GM21515 (cell line): ENCODE data around the gene B3GNT9.

Experiments
- ATAC-seq: cut with Tn5 transposase; IDR thresholded peaks from one replicate; pipeline ENCODE4 v1.9.1; 2021; ENCODE audit not compliant: unreplicated experiment

The B3GNT9 gene

GRCh38 chr16:67186550-67186950 lies 35.8 kb upstream of the B3GNT9 start:
- no peak for ATAC-seq

DNA sequence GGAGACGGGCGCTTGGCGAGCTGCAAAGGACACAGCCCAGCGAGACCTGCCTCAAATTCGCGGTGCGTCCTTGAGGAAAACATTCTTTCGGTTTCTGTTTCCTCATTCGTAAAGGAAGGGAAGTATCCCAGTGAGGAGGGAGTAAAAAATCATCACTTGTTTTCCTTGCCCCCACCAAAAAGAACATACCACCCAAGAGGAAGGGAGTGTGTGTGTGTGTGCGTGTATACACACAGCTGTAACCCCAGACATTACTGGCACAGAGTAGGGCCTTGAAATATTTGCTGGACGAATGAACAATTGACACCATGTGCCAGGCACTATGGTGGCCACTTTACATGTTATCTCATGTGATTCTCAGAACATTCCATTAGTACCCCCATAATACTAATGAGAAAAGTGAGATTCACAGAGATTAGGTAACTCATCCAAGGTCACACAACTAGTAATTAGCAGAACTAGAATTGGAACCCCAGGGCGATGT lies 34.9 kb upstream of the B3GNT9 start:
- no peak for ATAC-seq

DNA sequence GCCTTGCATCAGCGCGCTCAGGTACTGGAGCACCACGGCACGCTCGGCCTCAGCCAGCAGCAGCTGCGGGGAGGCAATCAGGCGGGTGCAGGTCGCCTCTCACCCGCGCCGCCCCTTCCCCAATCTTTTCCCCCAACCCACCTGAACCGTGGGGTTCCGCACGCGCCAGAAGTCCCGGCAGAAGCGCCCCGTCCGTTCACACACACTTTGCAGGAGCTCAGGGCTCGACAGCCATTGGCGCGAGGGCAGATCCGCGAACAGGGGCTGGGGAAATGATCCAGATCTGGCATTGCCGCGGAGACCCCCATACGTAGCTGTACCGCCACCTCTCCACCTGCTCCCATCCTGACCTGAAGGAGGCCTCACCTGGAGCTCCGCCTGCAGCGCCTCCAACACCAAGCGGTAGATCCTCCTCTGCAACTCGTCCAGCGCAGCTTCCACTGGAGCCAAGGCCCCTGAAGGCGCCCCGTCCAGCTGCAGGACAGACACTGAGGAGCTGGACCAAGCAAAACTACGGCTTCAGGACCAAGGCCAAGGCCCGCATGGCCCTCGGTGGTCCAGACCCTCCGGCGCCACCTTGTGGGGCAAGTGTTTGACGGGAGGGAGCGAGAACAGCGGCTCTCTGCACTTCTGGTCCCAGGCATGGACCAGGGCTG lies 34.3 kb upstream of the B3GNT9 start:
- ATAC-seq = no peak

DNA sequence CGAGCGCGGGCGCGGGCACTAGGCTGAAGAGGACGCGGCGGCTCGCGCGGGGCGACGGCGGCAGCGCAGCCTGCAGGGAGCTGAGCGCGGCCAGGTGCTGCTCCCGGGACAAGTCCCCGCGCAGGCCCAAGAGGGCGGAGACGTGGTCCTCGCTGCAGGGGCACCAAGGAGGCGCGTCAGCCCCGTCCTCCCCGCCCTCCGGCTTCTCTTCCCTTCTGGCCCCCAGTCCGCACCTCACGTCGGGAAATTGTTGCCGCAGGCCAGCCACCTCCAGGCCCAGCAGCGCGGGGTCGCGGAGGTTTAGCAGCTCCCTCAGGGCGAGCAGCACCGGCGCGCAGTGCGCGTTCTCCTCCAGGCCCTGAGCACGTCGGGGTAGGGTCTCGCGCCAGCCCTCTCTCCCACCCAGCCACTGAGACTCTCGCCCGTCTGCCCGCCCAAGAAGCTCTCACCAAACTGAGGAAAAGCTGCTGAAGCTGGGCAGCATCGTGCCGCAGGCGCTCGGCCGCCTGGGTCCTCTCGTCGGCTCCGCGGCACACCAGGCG lies 33.7 kb upstream of the B3GNT9 start:
- ATAC-seq = peak; percentile 12

- ATAC-seq = peak; percentile 91
Measured at GRCh38 chr16:67183627-67184452, 33.0 kb upstream of the B3GNT9 start, which contains the start of gene MATCAP1. Gene MATCAP1, minus strand, starts transcription at chr16:67183963. Its CDS starts 3,353 bp downstream, at chr16:67180610.

- no peak for ATAC-seq
Measured at GRCh38 chr16:67183284-67183626, 32.5 kb upstream of the B3GNT9 start.

GRCh38 chr16:67182288-67182687 lies 31.5 kb upstream of the B3GNT9 start:
- ATAC-seq = no peak

DNA sequence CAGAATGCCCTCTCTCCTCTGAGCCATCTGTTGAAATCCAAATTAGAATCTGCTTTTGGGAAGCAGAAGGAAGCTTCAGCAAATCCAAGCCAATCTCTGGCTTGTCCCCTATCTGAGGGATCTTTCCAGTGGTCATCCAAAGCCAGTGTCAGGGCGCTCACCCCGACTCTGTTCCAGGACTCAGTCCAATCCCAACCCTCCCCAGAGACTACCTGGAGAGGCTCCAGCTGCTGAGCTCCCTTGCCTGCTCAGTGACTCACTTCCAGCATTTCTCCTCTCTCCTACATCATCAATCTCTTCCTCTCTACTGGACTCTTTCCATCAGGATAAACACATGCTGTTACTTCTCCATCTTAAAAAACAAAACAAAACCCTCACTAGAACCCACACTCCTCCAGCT lies 30.5 kb upstream of the B3GNT9 start:
- ATAC-seq = no peak

GRCh38 chr16:67180166-67180565 lies 29.4 kb upstream of the B3GNT9 start:
- ATAC-seq = no peak

- no peak for ATAC-seq
Measured at GRCh38 chr16:67179421-67180080, 28.8 kb upstream of the B3GNT9 start.

DNA sequence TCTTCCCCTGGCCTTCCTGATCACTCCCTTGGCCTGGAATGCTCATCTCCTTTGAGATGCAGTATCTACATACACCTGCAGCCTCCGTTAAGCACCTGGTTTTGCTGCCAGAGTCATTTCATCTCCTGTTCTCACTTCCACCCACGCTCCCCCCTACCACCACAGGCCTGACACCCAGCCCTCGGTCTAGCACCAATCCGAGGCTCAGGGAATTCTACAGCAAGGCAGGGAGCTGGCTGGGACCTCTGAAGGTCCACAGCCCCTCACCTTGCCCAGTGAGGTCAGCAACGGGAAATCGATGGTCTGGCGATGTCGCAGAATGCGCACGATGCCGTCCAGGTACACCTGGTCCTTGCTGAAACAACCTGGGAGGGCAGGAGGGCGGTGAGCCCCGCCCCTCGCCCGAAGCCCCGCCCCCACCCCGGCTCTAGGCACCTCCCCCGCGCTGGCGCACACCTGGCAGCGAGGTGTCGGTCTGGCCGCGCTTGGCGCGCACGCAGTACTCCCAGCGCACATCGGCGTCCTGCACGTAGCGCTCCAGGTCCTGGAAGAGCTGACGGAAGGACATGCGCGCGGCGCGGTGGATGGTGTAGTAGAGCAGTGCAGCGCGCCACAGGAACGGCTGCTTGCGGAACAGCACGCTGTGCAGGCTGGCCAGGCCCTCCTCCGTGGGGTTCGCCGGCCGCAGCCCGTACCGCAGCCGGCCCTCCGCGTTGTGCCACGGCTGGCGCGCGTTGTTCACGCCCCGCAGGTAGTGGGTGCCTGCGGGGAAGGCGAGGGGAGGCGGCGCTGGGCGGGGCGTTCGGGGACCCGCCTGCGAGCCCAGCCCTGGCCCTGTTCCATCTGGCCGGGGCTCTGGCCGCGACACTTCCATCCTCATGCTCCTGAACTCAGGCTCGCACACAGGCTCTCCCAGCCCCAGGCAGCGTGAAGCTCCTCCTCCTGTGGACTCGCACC lies 27.2 kb upstream of the B3GNT9 start:
- no peak for ATAC-seq

DNA sequence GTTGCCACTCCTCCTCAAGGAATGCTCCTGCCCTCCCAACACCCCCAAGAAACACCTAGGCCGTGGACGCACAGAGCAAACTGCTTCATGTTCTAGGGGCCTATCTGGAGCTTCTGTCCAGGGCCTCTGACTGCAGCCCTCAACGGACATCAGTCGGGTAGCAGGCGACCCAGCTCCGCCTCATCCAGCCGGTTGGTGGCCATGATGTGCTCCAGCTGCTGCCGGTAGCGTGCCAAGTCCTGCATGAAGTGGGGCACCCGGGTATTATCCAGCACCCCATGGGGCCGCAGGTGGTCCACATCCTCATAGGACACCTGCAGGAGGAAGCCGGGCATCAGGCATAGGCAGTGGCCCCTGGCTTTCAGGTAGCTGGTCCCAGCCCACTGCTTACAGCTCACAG lies 25.9 kb upstream of the B3GNT9 start:
- ATAC-seq = no peak

GRCh38 chr16:67174706-67175231 lies 24.0 kb upstream of the B3GNT9 start:
- ATAC-seq = no peak

DNA sequence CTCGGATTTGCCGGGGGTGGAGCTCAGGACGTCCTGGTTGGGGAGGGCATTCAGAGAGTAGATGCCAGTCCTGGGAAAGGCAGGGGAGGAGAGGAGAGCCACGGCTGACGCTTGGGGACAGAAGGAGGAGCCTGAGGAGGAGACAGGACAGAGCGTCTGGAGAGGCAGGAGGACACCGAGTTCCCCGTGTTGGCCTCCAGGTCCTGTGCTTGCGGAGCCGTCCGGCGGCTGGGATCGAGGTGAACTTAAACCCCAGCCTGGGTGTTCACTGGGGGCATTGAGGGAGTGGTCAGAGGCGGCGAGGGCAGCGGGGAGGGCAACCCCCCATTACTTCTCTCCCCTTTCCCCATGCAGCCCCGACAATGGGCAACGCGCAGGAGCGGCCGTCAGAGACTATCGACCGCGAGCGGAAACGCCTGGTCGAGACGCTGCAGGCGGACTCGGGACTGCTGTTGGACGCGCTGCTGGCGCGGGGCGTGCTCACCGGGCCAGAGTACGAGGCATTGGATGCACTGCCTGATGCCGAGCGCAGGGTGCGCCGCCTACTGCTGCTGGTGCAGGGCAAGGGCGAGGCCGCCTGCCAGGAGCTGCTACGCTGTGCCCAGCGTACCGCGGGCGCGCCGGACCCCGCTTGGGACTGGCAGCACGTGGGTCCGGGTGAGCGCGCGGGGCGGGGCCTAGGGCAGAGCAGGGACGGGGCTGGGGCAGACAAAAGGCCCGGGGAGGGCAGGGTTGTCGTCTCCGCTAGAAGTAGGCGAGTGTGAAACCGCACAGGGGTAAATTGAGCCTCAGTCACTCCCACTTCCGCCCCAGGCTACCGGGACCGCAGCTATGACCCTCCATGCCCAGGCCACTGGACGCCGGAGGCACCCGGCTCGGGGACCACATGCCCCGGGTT lies 23.3 kb upstream of the B3GNT9 start:
- no peak for ATAC-seq

GRCh38 chr16:67173323-67173722 lies 22.5 kb upstream of the B3GNT9 start:
- no peak for ATAC-seq

DNA sequence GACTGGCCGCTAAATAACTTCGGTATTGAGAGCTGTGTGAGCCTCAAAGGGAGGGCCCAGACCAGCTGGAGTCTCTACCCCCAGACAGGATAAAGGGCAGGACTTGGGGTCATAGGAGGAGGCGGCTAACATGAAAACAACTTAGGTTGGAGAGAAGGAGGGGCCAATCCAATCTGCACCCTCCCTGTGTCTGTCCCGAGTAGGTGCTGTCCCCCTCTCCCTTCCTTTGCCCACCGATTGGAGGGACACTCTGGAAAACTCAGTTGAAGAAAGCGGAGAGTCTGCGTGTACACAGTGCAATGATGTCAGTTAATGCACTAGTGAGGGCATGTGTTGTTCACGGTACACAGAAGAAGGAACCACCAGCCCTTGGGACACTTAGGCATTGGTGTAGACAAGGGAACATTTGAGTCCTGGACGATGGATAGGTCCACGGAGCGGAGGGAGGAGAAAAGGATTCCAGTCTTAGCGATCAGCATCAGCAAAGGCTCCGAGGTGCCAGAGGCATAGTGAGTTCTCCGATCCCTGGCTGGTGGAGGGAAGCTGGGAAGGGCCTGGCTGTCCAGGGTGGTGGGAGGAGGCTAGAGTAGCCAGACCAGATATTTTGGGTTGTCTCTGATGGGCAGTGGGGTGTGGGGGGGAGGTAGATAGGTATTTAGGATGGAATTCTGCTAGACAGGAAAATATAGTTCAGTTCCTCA lies 20.3 kb upstream of the B3GNT9 start:
- ATAC-seq = no peak

GRCh38 chr16:67170168-67170948 lies 19.6 kb upstream of the B3GNT9 start, which contains the start of gene NOL3:
Gene NOL3, plus strand, starts transcription at chr16:67170538.
- ATAC-seq = no peak
